GM08714 (cell line): Measurements from ENCODE around the gene GSTO1.

Experiments
- H3K4me3 ChIP-seq: fragments of 200-500 bp; sonication (Bioruptor generic); 2 replicates; pipeline ENCODE4 v1.5.1; 2014; ENCODE audit warnings: mild to moderate bottlenecking, low read length, inconsistent platforms
- ZNF274 ChIP-seq: IDR thresholded peaks from 2 replicates; pipeline ENCODE4 v1.6.1; 2012; ENCODE audit warnings: mild to moderate bottlenecking, low read depth, low read length

The GSTO1 gene

GRCh38 chr10:104314591-104315485, 60.1 kb downstream of the GSTO1 start:
- no peak overlapping the region for H3K4me3 ChIP-seq
- no peak for TF ChIP-seq ZNF274

DNA sequence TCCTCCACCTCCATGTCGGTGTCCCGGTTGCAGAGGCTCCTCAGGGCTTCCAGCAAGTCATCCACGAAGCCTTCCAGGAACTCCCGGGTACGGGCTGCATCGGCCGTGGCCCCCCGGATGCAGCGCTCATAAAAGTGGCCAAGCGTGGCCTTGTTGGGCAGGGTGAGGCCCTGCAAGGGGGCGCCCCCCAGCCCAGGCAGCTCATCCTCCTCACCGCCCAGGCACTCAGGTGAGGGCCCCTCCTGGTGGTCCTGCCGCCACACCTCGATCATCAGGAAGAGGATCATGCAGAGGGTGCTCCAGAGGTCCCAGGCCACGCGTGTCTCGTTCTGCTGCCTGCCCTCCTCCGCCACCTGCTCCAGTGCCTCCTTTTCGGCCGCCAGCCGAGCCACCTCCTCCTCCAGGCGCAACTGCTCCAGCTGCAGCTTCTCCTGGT, 60.8 kb downstream of the GSTO1 start:
- no peak for TF ChIP-seq ZNF274

GRCh38 chr10:104316321-104317099, 61.8 kb downstream of the GSTO1 start:
- no peak for TF ChIP-seq ZNF274
- H3K4me3 ChIP-seq: no peak overlapping the region

More for the DNA sequence above, 60.8 kb downstream of the GSTO1 start:
- H3K4me3 ChIP-seq: no peak overlapping the region
